HCT116 (cell line): ENCODE results near the gene FOXP2. TPM values are rescaled to one million over a fixed set of nuclear protein-coding genes. Genes with fewer than 3 reads are reported as not detected.

Source experiments
- ATAC-seq: fragments of 200-7000 bp; cut with Tn5 transposase; 2 replicates; pipeline ENCODE4 v1.9.1; 2020; ENCODE audit warnings: mild to moderate bottlenecking, moderate library complexity
- BruUV-seq: library from RNA; stranded (reverse); fragments of 400-500 nt; replicated peaks from 2 replicates; lab custom pipeline; 2021; lab: Mats Ljungman, UMichigan
- CTCF ChIA-PET: fragments of 300-600 bp; sonication (Branson Sonifier 250); formaldehyde crosslinking; loops from one replicate; lab custom pipeline; 2021; ENCODE audit warnings: antibody characterized with exemption; lab: Charles Lee
- POLR2A ChIA-PET: fragments of 300-600, 350-600 bp; sonication (Branson Sonifier 250); formaldehyde crosslinking; loops from one replicate; lab custom pipeline; 2021; ENCODE audit warnings: antibody characterized with exemption; lab: Charles Lee
- RAD21 ChIA-PET, 2 experiments: fragments of 300-600 bp; sonication (Branson Sonifier 250); formaldehyde crosslinking; loops; one replicate each; lab custom pipeline; 2023; ENCODE audit warnings: low total read pairs in 2 of 2; ENCODE audit not compliant: uncharacterized antibody in 2 of 2, unreplicated experiment in 2 of 2, low non-redundant PET in 1 of 2; lab: Charles Lee
- DNase-seq: peaks from one replicate; pipeline ENCODE4 v3.0.0-alpha.2; 2010; ENCODE audit warnings: low read depth, low spot score
- H2AFZ ChIP-seq: fragments of 200-600 bp; shearing (Covaris generic), sonication (generic); 2 replicates; pipeline ENCODE4 v1.6.1; 2017; ENCODE audit warnings: low read depth, mixed run types, mixed read lengths, antibody characterized with exemption, low read length; ENCODE audit not compliant: poor library complexity, severe bottlenecking
- H3K27ac ChIP-seq: 2 replicates; pipeline ENCODE4 v1.5.1; 2012; ENCODE audit warnings: low read depth, low read length
- H3K27me3 ChIP-seq: fragments of 200-600 bp; sonication (generic); 2 replicates; pipeline ENCODE4 v1.6.1; 2016; ENCODE audit warnings: mixed run types, low read length, mixed read lengths; ENCODE audit not compliant: insufficient read depth
- H3K36me3 ChIP-seq, 2 experiments: fragments of 200-500 bp in 1 of 2; fragments of 200-600 bp in 1 of 2; sonication (Bioruptor generic) in 1 of 2; sonication (generic) in 1 of 2; 2 replicates each; pipeline versions ENCODE4 v1.5.1 to v1.6.1; 2014 to 2016; ENCODE audit warnings: low read length in 2 of 2, inconsistent platforms in 1 of 2, mixed read lengths in 1 of 2, mixed run types in 1 of 2; ENCODE audit not compliant: insufficient read depth in 2 of 2, control insufficient read depth in 1 of 2
- H3K4me1 ChIP-seq, 2 experiments: fragments of 200-600 bp in 1 of 2; sonication (generic) in 1 of 2; 2 replicates each; pipeline versions ENCODE4 v1.5.1 to v1.6.1; 2012 to 2017; ENCODE audit warnings: low read length in 2 of 2, inconsistent platforms in 1 of 2, mild to moderate bottlenecking in 1 of 2, mixed read lengths in 1 of 2, mixed run types in 1 of 2, moderate library complexity in 1 of 2; ENCODE audit not compliant: insufficient read depth in 2 of 2, control insufficient read depth in 1 of 2
- H3K4me2 ChIP-seq: fragments of 200-600 bp; sonication (generic); 2 replicates; pipeline ENCODE4 v1.6.1; 2017; ENCODE audit warnings: mixed run types, low read length, mixed read lengths
- H3K4me3 ChIP-seq, 2 experiments: fragments of 200-600 bp in 1 of 2; sonication (generic) in 1 of 2; replicated peaks in 1 of 2; 2 replicates each; pipeline ENCODE4 v1.5.1; 2011 to 2016; ENCODE audit warnings: low read length in 2 of 2, control low read depth in 1 of 2, low read depth in 1 of 2, mild to moderate bottlenecking in 1 of 2, mixed read lengths in 1 of 2, mixed run types in 1 of 2
- H3K79me2 ChIP-seq: fragments of 200-600 bp; sonication (generic); 2 replicates; pipeline ENCODE4 v1.6.1; 2017; ENCODE audit warnings: mild to moderate bottlenecking, mixed run types, low read length, moderate library complexity, mixed read lengths; ENCODE audit not compliant: insufficient read depth
- H3K9ac ChIP-seq: fragments of 200-600 bp; sonication (generic); 2 replicates; pipeline ENCODE4 v1.6.1; 2016; ENCODE audit warnings: low read length, mixed read lengths
- H3K9me2 ChIP-seq: fragments of 200-600 bp; sonication (generic), shearing (Covaris generic); 2 replicates; pipeline ENCODE4 v1.6.1; 2017; ENCODE audit warnings: mixed run types, mild to moderate bottlenecking, moderate library complexity; ENCODE audit not compliant: insufficient read depth
- H3K9me3 ChIP-seq, 2 experiments: fragments of 200-500 bp in 1 of 2; fragments of 200-600 bp in 1 of 2; sonication (Bioruptor generic) in 1 of 2; sonication (generic) in 1 of 2; 2 replicates each; pipeline ENCODE4 v1.6.1; 2014 to 2017; ENCODE audit warnings: low read length in 2 of 2, mixed read lengths in 2 of 2, inconsistent platforms in 1 of 2, low read depth in 1 of 2, mild to moderate bottlenecking in 1 of 2, mixed run types in 1 of 2, moderate library complexity in 1 of 2; ENCODE audit not compliant: control insufficient read depth in 1 of 2, insufficient read depth in 1 of 2
- H4K20me1 ChIP-seq: fragments of 200-600 bp; sonication (generic), shearing (Covaris generic); 2 replicates; pipeline ENCODE4 v1.6.1; 2017; ENCODE audit warnings: mixed run types, mild to moderate bottlenecking, moderate library complexity; ENCODE audit not compliant: insufficient read depth
- ATF3 ChIP-seq: IDR thresholded peaks from 2 replicates; pipeline ENCODE4 v1.6.1; 2012
- CEBPB ChIP-seq: IDR thresholded peaks from 2 replicates; pipeline ENCODE4 v1.6.1; 2012; ENCODE audit warnings: low read depth
- CTCF ChIP-seq, 3 experiments: fragments of 200-600 bp in 1 of 3; sonication (generic) in 1 of 3; IDR thresholded peaks in 2 of 3; conservative IDR thresholded peaks in 1 of 3; 2 replicates each; pipeline ENCODE4 v1.5.1; 2012 to 2017; ENCODE audit warnings: low read depth in 2 of 3, low read length in 2 of 3, antibody characterized with exemption in 1 of 3, borderline replicate concordance in 1 of 3, control low read depth in 1 of 3, mild to moderate bottlenecking in 1 of 3, mixed read lengths in 1 of 3, mixed run types in 1 of 3, moderate library complexity in 1 of 3; ENCODE audit not compliant: insufficient read depth in 1 of 3
- EZH2 ChIP-seq: fragments of 200-600 bp; sonication (generic); IDR thresholded peaks from 2 replicates; pipeline ENCODE4 v1.6.1; 2017; ENCODE audit warnings: antibody characterized with exemption, mixed run types
- FOSL1 ChIP-seq: IDR thresholded peaks from 2 replicates; pipeline ENCODE4 v1.6.1; 2012; ENCODE audit warnings: low read depth
- JUND ChIP-seq: IDR thresholded peaks from 2 replicates; pipeline ENCODE4 v1.6.1; 2012
- MAX ChIP-seq: IDR thresholded peaks from 2 replicates; pipeline ENCODE4 v1.6.1; 2012
- POLR2A ChIP-seq: IDR thresholded peaks from 2 replicates; pipeline ENCODE4 v1.7.0; 2011; ENCODE audit warnings: borderline replicate concordance; ENCODE audit not compliant: insufficient read depth, insufficient read length; ENCODE audit errors: extremely low read depth
- RAD21 ChIP-seq: IDR thresholded peaks from 2 replicates; pipeline ENCODE4 v1.6.1; 2012; ENCODE audit warnings: low read depth, mild to moderate bottlenecking
- REST ChIP-seq: IDR thresholded peaks from 2 replicates; pipeline ENCODE4 v1.6.1; 2012; ENCODE audit warnings: low read depth
- TCF7L2 ChIP-seq: IDR thresholded peaks from 2 replicates; pipeline ENCODE4 v1.7.0; 2011; ENCODE audit warnings: borderline replicate concordance, inconsistent platforms; ENCODE audit not compliant: insufficient read depth, insufficient read length; ENCODE audit errors: extremely low read depth
- YY1 ChIP-seq: IDR thresholded peaks from 2 replicates; pipeline ENCODE4 v1.6.1; 2011; ENCODE audit warnings: low read length, low read depth, moderate library complexity, mild to moderate bottlenecking; ENCODE audit not compliant: insufficient replicate concordance; ENCODE audit errors: extremely low read depth
- ZFX ChIP-seq: fragments of 450-650 bp; IDR thresholded peaks from 2 replicates; pipeline ENCODE4 v1.6.1; 2017
- ZNF274 ChIP-seq: fragments of 200-500 bp; sonication (Bioruptor generic); IDR thresholded peaks from 2 replicates; pipeline ENCODE4 v1.6.1; 2014; ENCODE audit warnings: mild to moderate bottlenecking, low read depth, low read length, inconsistent platforms
- intact Hi-C: fragments of 100-400 bp; cut with micrococcal nuclease; formaldehyde crosslinking; loops from 2 replicates; pipeline ENCODE4 v1.10.0; 2022
- total RNA-seq: library from RNA; stranded (reverse); gene quantifications from one replicate; pipeline ENCODE4 v1.2.1, GENCODE V29; 2021; ENCODE audit not compliant: unreplicated experiment

Gene FOXP2
- total RNA-seq, 1 experiment from 2014 or later, result 2.5 TPM

GRCh38 chr7:114650491-114650890 is 235.9 kb downstream of the FOXP2 start:
- Histone ChIP-seq H3K4me3 (no peak overlapping the region), H3K36me3 (no peaks in the 10 kb centered on the region), H3K9ac (no peak overlapping the region), H3K9me2 (no peaks in the 10 kb centered on the region), H3K79me2 (no peaks in the 10 kb centered on the region), H3K9me3 (no peaks in the 10 kb centered on the region), H2AFZ (no peak overlapping the region), H3K4me2 (no peak overlapping the region), H3K27me3 (no peaks in the 10 kb centered on the region), H4K20me1 (no peaks in the 10 kb centered on the region), H3K27ac (no peak overlapping the region), H3K4me1 (no peaks in the 10 kb centered on the region)
- TF ChIP-seq TCF7L2 (no peak), CEBPB (no peak)
- ChIA-PET RAD21 (no interaction called here), CTCF (no interaction called here), POLR2A (no interaction called here)
- intact Hi-C loops, result no loop called here
- DNase-seq (no peak), ATAC-seq (no peak)
- no TSS peak for BruUV-seq

- Histone ChIP-seq H3K36me3 (no peaks in the 10 kb centered on the region), H3K9me2 (no peaks in the 10 kb centered on the region), H3K4me2 (no peak overlapping the region), H3K79me2 (no peaks in the 10 kb centered on the region), H3K27ac (no peak overlapping the region), H3K4me3 (no peak overlapping the region), H3K4me1 (no peaks in the 10 kb centered on the region), H3K27me3 (no peaks in the 10 kb centered on the region), H4K20me1 (no peaks in the 10 kb centered on the region), H3K9ac (no peak overlapping the region), H3K9me3 (no peaks in the 10 kb centered on the region), H2AFZ (no peak overlapping the region)
- DNase-seq (no peak), ATAC-seq (no peak)
- TF ChIP-seq MAX, result no peak
- no peak for TF ChIP-seq RAD21
- TF ChIP-seq JUND, result no peak
- TF ChIP-seq REST, result no peak
- no peak for TF ChIP-seq CTCF (IDR thresholded peaks at IDR 0.05 in 2 of 3, conservative IDR thresholded peaks at IDR 0.05 in 1 of 3; ENCODE audit: borderline replicate concordance in 1 of 3, insufficient read depth in 1 of 3, low read depth in 2 of 3, low read length in 2 of 3)
- no peak for TF ChIP-seq ZFX
- TF ChIP-seq FOSL1, result no peak
- no peak for TF ChIP-seq ATF3
- no peak for TF ChIP-seq EZH2
- no peak for TF ChIP-seq ZNF274
- no peak for TF ChIP-seq POLR2A
- no peak for TF ChIP-seq YY1
- intact Hi-C loops, result no loop called here
- no TSS peak for BruUV-seq
- POLR2A ChIA-PET, result no interaction called here
- RAD21 ChIA-PET, result no interaction called here
- CTCF ChIA-PET, result no interaction called here
These were observed 237.4 kb downstream of the FOXP2 start for GRCh38 chr7:114652041-114652440.
